ENCODE measurements around the gene SF3B3.

SF3B3 gene

DNA sequence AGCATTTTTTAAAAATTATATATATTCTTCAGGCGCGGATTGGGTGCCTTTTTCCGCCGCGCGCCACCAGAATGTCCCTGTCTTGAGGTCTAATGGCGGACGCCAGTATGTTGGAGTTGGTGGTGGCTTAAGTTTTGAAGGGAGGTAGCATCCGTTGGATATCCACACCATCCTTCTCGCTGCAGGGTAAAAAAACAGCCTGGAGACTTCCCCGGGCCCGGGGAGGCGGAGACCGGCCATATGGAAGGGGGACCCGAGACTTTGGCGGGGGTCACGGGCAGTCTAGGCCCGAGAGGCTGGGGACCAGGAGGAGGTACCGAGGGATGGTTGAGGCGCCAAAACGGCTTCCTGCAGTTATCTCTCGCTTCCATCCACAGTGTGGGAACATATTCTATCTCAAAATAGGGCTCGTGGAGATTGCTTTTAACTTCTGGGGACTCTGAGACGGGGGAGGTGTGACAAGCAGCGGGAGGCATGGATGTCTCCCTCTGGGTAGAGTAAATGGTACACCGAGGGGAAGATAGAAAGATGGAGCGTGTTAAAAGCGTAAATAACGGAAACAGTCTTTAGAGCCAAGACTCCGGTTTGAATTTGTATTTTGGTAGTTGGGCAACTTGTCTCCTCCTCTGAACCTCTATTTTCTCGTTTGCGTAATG lies at the start of gene SF3B3:
Gene SF3B3, plus strand, starts transcription at position 74 of the 656 bp plus-strand sequence. CDS start 2,841 bp downstream, outside the sequence.
- DNase-seq: peak; percentile 78

DNA sequence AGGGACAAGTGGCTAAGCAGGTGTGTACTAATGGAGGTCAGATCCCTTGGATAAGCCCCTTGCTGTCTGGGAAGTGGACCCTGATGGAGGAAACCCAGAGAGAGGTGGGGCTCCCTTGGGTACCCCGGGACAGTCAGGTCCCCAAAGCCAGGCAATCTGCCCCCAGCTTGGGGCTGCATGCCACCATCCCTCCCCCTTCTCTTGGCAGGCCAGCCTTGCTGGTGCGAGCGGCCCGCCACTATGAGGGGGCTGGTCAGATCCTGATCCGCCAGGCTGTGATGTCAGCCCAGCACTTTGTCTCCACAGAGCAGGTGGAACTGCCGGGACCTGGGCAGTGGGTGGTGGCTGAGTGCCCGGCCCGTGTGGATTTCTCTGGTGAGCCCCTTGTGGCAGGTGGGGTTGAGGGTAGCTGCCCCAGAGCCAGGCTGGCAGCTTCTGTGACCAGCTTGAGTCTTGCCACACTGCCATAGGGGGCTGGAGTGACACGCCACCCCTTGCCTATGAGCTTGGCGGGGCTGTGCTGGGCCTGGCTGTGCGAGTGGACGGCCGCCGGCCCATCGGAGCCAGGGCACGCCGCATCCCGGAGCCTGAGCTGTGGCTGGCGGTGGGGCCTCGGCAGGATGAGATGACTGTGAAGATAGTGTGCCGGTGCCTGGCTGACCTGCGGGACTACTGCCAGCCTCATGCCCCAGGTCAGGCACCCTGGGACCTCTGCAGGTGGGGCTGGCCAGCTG lies 49.1 kb upstream of the SF3B3 start:
- DNase-seq: no peak

DNA sequence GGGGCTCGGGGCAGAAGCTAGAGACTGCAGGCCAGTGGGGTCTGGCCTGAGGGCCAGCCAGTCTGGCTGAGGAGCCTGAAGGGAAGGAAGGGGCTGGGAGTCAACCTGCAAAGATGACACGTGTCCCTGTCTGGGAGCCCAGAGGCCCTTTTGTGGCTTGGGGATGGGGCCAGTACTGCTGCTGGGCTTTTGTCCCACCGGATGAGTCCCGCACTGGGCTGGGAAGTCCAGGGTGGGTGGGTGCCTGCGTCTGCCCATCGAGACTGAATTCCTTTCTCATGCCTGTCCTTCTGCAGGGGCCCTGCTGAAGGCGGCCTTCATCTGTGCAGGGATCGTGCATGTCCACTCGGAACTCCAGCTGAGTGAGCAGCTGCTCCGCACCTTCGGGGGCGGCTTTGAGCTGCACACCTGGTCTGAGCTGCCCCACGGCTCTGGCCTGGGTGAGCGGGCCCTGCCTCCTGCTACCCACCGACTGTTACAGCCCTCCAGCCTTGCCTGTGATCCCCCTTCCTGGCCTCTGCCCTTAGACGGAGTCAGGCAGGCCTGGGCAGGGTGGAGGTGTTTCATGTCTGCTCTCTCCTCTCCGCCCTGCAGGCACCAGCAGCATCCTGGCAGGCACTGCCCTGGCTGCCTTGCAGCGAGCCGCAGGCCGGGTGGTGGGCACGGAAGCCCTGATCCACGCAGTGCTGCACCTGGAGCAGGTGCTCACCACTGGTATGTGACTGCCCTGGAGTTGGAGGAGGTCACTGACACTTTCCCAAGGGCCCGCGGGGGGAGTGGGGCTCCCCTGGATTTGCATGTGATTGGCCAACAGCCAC lies 48.4 kb upstream of the SF3B3 start:
- DNase-seq: no peak

DNA sequence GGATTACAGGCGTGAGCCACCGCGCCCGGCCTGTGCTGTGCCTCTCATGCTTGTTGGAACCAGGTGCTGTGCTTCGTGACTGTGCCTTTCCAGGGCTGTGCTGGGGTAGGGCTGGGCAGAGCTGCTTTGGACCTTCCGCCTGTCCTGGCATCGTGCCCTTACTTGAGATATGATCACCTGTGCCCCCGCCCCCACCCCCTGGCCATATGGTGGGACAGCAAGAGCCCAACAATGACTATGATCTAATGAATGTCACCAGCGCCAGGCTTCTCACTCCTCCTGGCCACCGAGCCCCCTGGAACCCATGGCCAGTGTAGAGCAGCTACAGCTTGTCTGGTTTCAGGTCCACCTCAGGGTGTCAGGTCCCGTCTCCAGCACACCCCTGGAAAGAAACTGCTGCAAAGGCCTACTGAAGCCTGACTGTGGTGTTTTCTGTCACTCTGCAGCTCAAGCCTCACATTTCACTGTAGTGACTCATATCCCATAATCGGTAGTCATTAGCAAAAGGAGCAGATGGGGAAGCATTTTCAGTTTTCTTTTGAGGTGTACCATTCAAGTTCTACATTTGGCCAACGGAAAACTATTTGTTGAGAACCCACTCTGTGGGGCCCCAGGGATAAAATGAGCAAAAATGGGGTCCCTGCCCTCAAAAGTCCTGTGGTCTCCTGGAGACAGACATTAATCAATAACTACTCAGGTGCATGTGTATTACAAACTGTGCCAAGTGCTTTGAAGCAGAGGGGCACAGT lies 47.2 kb upstream of the SF3B3 start:
- peak; percentile 40 for DNase-seq

DNA sequence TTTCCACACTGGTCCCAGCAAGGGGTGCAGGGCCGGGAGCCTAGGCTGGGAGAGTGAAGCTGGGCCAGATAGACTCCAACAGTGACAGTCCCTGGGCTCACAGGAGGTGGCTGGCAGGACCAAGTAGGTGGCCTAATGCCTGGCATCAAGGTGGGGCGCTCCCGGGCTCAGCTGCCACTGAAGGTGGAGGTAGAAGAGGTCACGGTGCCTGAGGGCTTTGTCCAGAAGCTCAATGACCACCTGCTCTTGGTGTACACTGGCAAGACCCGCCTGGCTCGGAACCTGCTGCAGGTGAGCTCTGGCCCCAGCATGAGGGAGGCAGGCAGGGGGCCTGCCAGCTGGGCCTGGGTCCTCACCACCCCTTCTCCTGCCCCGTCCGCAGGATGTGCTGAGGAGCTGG lies 45.4 kb upstream of the SF3B3 start:
- DNase-seq: no peak

DNA sequence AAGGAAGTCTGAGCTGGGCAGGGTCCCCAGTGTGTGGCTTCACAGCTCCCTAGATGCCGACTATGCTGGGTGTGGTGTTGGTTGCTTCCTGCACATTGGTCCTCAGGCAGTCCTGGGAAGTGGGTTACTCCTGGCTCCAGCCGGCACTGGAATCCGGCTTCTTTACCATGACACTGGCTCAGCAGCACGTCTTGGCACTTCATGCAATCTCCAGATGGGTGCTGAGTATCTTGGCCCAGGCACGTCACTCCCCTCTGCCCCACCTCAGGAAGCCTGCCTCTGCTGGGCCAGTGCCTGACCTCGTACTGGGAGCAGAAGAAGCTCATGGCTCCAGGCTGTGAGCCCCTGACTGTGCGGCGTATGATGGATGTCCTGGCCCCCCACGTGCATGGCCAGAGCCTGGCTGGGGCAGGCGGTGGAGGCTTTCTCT lies 44.7 kb upstream of the SF3B3 start:
- DNase-seq: no peak

DNA sequence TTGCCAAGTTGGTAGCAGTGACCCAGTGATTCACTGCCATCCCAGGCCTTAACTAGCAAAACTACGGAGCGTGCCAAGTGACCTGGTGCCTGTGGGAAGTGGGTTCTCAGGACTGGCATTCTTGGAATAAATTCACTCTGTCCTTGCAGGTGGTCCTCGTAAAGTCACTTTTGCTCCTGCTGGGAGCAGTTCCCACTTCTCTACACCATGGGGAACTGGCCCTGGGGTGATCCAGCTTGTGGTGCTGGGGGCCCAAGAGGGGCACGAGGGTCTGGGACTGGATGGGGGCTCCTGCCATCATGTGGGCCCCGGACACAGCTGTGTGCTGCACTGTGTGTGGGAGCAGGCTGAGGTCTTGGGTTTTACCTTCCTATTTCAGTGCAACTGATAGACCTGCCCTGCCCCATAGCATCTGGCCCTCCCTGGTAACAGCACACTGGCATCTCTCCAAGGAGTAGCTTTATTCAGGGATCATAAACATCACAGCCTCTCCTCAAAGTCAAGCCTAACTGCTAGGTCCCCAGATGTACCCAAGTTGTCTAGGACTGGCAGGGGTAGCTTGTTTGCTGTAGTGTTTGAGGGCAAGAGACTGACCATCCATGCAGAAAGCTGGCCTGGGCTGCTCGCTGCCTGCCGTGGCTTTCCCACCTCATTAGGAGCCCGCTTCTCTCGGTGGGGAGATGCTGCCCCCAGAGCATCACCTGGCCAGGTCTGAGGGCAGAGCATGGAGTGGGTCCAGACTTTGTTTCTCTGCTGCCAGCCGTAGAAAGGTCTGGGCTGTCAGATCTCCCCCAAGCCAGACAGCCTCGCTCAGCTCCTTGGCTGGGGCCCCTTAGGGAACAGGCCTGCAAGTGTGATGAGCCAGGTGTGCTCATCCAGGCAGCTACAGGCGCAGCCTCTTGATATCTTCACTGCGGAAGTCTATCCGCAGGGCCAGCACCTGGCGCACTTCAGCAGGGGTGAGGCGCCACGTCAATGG lies 43.2 kb upstream of the SF3B3 start:
- no peak for DNase-seq

DNA sequence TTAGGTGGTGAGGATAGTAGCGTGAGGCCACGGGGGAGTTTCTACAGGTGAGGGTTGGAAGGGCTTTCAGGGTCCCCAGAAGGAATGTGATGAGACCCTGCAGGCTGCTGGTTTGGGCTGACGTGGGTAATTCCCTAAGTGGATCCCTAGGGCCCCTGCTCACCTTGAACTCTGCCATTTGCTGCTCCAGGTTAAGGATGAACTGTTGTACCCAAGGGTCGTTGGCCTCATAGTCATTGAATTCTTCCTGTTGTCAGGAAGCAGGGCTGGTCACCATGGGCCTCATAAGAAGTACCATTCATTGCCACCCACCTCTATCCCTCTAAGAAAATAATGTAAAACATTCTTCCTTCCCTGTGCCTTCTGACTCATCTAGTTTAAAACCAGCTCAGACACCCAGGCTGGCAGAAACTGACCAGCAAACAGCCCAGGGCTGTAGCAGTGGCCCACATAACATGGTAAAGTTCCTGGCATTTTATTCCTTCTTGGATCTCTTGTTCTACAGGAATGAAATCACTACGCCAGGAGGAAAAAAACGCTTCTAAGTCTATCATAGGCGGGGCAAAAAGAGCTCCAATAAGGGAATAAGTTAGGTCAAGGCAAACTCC lies 41.6 kb upstream of the SF3B3 start:
- DNase-seq: no peak

DNA sequence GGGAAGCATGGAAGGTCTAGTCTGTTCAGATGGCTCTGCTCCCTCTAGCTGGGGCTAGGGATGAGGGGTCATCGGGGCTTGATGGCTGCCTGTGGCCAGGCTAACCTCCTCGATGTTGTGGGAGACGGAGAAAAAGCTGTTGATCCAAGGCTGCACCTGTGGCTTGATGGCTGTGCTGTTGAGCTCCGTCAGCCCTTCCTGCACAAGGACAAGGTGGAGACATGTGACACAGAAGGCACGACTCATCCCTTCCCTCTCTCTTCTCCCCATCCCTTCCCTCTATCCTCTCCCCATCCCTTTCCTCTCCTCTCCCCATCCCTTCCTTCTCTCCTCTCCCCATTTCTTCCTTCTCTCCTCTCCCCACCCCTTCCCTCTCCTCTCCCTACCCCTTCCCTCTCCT lies 41.0 kb upstream of the SF3B3 start:
- no peak for DNase-seq

DNA sequence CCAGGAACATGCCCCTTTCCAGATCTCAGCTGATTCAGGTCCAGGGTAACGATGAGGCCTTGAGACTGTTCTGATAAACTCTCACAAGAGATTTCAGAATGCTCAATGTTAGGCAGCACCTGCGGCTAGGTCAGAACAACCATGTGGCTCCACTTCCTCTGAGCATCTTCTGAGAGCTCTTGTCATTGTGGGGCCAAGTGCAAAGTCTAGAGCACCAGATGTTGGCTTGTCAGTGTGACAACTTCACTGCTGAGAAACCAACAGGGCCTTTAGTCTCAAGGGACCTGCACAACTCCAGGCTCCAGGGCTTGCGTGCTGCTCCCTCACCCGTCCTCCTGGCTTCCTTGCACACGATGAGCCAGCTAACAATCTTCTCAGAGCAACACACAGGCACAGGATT lies 40.2 kb upstream of the SF3B3 start:
- DNase-seq: no peak

DNA sequence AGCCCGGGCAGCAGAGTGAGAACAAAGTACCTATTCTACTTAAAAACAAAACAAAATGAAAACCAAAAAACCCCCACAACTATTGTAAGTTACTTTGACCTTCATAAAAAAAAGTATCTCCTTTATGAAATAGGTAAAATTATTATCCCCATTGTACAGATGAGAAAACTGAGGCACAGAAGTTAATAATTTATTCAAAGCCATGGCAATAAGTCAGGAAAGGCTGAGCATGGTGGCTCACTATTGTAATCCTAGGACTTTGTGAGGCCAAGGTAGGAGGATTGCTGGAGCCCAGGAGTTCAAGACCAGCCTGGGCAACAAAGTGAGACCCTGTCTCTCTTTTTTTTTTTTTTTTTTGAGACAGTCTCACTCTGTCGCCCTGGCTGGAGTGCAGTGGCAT lies 38.7 kb upstream of the SF3B3 start:
- DNase-seq: no peak

DNA sequence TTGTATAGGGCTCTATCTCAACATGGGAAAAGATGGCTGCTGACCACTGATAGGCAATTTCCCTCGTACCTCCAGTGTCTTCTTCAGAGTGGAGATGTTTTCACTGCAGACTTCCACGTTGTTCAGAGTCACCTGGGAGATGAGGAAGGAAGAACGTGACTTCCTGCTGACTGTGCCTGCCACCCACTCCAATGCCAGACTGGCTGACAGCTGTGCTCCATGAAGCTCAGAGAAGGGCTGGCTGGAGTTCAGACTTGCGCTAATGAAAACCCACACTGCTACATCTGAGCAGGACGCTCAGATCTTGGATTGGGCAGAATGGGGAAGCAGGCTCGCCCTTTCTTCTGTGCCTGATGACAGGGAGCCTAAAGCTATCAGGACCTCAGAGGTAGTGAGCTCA lies 33.4 kb upstream of the SF3B3 start:
- no peak for DNase-seq

DNA sequence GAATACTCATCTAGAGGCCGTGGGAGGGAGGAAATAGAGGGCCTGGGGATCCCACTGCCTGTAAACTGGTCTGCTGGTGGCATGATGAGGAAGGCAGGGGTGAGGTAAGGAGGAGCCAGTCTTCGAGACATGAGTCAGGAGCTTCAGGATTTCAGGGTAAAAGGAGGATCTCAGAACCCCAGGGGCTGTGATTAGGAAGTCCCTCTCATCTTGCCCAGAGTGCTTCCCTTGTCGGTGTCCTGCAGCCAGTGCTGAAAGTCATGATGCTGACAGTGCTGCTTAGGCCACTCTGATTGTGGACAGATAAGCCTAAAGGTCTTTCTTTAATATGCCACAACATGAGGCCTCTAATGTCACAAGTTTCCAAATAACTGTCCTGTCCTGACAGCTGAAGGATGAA lies 29.8 kb upstream of the SF3B3 start:
- DNase-seq: no peak

DNA sequence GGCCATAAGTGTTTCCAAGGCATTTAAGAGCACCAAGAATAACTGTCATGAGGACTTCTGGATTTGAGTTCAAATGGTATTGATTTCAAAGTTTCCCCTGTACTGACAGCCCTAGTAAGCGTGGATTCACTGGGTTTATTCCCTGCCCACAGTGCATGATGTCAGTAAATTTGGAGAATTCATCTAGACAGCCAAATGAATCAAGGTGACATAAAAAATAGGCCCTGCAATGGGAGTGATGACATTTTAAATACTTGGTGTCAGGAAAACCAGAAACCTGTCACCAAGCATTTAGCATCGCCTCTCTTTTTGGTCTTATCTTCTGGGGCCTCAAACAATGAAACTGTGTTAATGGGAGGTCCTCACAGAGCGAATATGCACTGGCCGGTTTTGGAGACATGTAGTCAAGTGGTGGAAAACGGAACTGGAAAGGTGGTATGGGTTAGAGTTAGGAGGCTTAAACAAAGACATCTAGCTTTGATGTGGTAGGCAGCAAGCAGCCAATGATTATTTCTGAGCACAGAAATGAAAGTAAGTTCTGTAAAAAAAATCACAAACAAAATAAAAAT lies 29.3 kb upstream of the SF3B3 start:
- no peak for DNase-seq

DNA sequence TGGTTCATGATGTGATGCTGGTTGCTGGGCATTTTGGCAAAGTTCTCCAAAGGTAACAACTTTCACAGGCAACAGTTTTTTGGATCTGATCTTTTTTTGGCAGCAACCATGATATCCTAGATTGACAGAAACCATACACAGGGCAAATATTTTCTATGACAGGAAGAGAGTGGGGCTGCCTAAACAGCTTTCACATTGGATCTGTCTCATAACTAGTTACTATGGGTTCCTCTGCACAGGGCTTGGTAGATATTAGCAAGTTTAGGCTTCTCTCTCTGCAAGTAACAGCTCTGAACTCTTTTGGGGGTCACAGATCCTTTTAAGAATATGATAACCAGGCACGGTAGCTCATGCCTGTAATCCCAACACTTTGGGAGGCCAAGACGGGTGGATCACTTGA lies 28.8 kb upstream of the SF3B3 start:
- DNase-seq: no peak

DNA sequence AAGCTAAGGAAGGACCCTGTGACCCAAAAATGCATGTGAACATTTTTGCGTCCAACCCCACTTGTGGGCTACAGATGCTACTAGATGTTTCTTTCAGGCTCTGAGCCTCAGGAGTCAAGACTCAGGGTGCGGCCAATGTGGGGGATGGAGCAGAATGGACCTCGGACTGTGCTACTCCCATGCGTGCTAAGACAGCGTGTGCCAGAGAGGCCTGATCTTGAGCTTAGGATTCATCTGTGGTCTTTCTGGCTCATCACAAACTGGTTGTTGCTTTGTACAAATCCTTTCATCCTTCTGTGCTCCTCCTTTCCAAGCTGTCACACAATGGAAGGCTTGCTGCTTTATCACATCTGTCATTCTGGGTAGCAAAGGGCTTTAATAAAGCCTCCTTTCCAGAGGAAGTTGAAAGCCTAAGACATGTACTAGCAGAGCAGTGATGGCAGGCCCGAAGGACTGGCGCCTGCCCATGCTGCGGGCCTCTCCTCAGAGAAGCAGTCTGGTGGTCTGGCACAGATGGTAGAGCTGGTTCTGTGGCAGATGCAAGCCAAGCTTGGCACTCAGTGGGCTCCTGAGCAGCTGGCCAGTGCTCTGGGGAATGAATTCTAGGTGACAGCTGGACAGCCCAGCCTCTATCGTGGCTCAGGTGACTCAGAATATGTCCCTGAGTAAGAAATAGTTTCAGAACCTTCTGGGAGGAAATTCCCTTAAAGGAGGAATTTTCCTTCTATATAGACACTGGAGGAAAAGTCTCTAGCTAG lies 28.0 kb upstream of the SF3B3 start:
- no peak for DNase-seq

DNA sequence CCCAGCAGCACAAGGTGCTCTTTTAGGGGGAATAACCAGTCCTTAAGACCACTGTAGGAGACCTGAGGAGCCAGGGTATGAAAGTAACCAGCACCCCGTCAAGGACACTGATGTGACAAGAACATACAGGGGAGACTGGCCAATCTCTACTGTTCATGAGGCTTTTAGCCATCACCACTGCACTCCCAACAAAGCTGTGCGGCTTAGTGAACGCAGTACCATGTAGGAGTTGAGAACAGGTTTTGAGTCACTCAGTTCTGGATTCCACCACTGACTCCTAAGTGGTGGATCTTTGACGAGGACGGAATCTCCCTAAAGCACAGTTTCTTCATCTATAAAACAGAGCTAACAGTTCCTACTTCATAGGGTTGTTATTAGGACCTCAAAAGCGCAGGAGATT lies 27.1 kb upstream of the SF3B3 start:
- no peak for DNase-seq

DNA sequence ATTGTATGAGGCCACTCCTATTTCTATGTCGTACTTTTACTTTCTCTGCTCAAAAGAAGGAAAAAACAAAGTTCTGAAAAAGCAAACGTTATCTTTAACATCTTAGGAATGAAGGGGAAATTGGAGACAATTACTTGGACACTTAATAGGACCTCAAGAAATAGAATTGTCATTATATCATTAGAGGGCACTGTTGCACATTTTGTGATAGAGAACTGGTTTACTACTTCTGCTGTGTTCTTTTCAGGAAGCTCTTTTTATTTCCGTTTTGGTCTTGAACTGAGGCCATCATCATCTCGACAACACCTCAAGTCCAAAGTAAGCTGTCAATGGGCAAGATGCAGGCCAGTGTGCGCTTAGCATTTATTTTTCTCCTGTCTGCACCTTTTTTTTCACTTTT lies 14.9 kb upstream of the SF3B3 start:
- DNase-seq: no peak

DNA sequence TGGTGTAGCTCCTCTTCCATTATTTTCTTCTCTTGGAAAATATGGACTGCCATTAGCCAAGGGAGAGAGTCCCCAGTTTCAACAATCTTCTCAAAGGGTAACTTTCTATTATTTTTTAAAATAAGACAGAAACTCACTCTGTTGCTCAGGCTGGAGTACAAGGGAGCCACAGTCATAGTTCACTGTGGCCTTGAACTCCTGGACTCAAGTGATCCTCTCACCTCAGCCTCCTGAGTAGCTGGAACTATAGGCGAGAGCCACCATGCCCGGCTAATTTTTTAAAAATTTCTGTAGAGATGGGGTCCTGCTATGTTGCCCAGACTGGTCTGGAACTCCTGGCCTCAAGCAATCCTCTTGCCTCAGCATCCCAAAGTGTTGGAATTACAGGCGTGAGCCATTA lies 13.4 kb upstream of the SF3B3 start:
- DNase-seq: no peak

DNA sequence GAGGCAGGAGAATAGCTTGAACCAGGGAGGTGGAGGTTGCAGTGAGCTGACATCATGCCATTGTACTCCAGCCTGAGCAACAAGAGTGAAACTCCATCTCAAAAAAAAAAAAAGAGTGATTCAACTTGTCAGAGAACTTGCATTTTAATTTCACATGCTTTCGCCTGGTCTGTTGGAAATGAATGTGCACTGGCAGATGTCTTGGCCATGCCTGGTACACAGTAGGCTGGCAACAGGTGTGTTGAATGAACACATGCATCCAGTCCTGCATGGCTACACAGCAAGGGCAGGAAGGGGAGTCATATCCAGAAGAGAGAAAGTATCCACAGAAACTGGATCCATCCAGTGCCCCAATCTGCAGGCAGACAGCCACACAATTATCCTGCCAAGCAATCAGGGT lies 11.8 kb upstream of the SF3B3 start:
- no peak for DNase-seq
